Inflammatory macrophage (primary cell): Measurements from ENCODE around the gene CAMTA1.

ENCODE experiments used
- DNase-seq, 2 donors: peaks; one replicate each; pipeline ENCODE4 v3.0.0-alpha.2; 2020 to 2022
- total RNA-seq, 18 experiments: gene quantifications; one replicate each; lab custom pipeline; 2026; ENCODE audit warnings: mixed read lengths in 6 of 18, inconsistent platforms in 2 of 18; lab: John Stamatoyannopoulos, UW

The CAMTA1 gene
- 7.9 to 21.4 (median 13.8) reads per million in 18 experiments for total RNA-seq

GRCh38 chr1:6785318-6785727 is at the start of gene CAMTA1:
Gene CAMTA1, plus strand, starts transcription at chr1:6785454. Its CDS starts 77 bp downstream, at chr1:6785531.
- no peak for DNase-seq

GRCh38 chr1:6738987-6739676 is 46.1 kb upstream of the CAMTA1 start:
- DNase-seq, result no peak

GRCh38 chr1:6742676-6743188 is 42.5 kb upstream of the CAMTA1 start:
- DNase-seq, result peak; percentile 36 to 39

GRCh38 chr1:6743189-6744101 is 41.8 kb upstream of the CAMTA1 start:
- DNase-seq, result peak; percentile 78 to 79

GRCh38 chr1:6745073-6745472 is 40.2 kb upstream of the CAMTA1 start:
- DNase-seq, result peak; percentile 27 to 37

GRCh38 chr1:6747674-6748073 is 37.6 kb upstream of the CAMTA1 start:
- peak; percentile 40 to 41 for DNase-seq

- DNase-seq, result peak in 1 of 2 donors; percentile 22
Observed at GRCh38 chr1:6750490-6750889, 34.8 kb upstream of the CAMTA1 start.

- DNase-seq, result peak; percentile 21 to 47
Observed at GRCh38 chr1:6753320-6754140, 31.7 kb upstream of the CAMTA1 start.

- DNase-seq, result no peak
Observed at GRCh38 chr1:6756457-6756856, 28.8 kb upstream of the CAMTA1 start.

GRCh38 chr1:6757719-6758435 is 27.4 kb upstream of the CAMTA1 start:
- DNase-seq, result no peak

GRCh38 chr1:6761196-6761737 is 24.0 kb upstream of the CAMTA1 start:
- no peak for DNase-seq

GRCh38 chr1:6762060-6762459 is 23.2 kb upstream of the CAMTA1 start:
- DNase-seq, result no peak

GRCh38 chr1:6770751-6771440 is 14.4 kb upstream of the CAMTA1 start:
- no peak for DNase-seq

GRCh38 chr1:6771441-6771769 is 13.8 kb upstream of the CAMTA1 start:
- no peak for DNase-seq

- no peak for DNase-seq
Observed at GRCh38 chr1:6774381-6774780, 10.9 kb upstream of the CAMTA1 start.

- DNase-seq, result no peak
Observed at GRCh38 chr1:6775261-6776043, 9.8 kb upstream of the CAMTA1 start.

GRCh38 chr1:6776389-6776788 is 8.9 kb upstream of the CAMTA1 start:
- DNase-seq, result no peak

- peak in 1 of 2 donors; percentile 12 for DNase-seq
Observed at GRCh38 chr1:6776895-6777294, 8.4 kb upstream of the CAMTA1 start.

- no peak for DNase-seq
Observed at GRCh38 chr1:6777813-6778212, 7.4 kb upstream of the CAMTA1 start.
